CD4-positive, CD25-positive, alpha-beta regulatory T cell (primary cell): Measurements from ENCODE around the gene CBLB. TPM values are rescaled to one million over a fixed set of nuclear protein-coding genes. Genes with fewer than 3 reads are reported as not detected.

Source experiments
- ATAC-seq, 2 donors: fragments of 150-1000 bp; cut with Tn5 transposase; one replicate each; pipeline ENCODE4 v1.10.0; 2021; ENCODE audit warnings: low read depth in 2 of 2, moderate number of reproducible peaks in 2 of 2, moderate library complexity in 1 of 2
- DNase-seq, 3 donors: peaks; one replicate each; pipeline versions ENCODE4 v3.0.0 to v3.0.0-alpha.2; 2012 to 2022; ENCODE audit warnings: mixed read lengths in 1 of 3
- H3K27ac ChIP-seq: one replicate; pipeline ENCODE4 v1.7.0; 2013; ENCODE audit warnings: mild to moderate bottlenecking, low read length; ENCODE audit not compliant: insufficient read depth, poor library complexity, severe bottlenecking
- H3K27me3 ChIP-seq: one replicate; pipeline ENCODE4 v1.7.0; 2013; ENCODE audit warnings: low read length; ENCODE audit not compliant: control insufficient read depth, insufficient read depth
- H3K36me3 ChIP-seq: one replicate; pipeline ENCODE4 v1.7.0; 2013; ENCODE audit warnings: mild to moderate bottlenecking, low read length, moderate library complexity; ENCODE audit not compliant: control insufficient read depth, insufficient read depth
- H3K4me1 ChIP-seq: 2 replicates; pipeline ENCODE4 v1.7.0; 2013; ENCODE audit warnings: mild to moderate bottlenecking, low read length; ENCODE audit not compliant: insufficient read depth, control insufficient read depth, poor library complexity, severe bottlenecking
- H3K4me3 ChIP-seq: one replicate; pipeline ENCODE4 v1.7.0; 2013; ENCODE audit warnings: low read depth, mild to moderate bottlenecking, low read length, moderate library complexity
- H3K9me3 ChIP-seq, 2 experiments: 1 replicate in 1 of 2; 2 replicates in 1 of 2; pipeline ENCODE4 v1.7.0; 2013; ENCODE audit warnings: low read length in 2 of 2, mild to moderate bottlenecking in 1 of 2, moderate library complexity in 1 of 2; ENCODE audit not compliant: control insufficient read depth in 2 of 2
- H3K27ac Mint-ChIP-seq, 3 donors: one replicate each; pipeline ENCODE4 v1.8.0; 2020 to 2022; ENCODE audit warnings: mild to moderate bottlenecking in 3 of 3, mixed read lengths in 3 of 3, moderate library complexity in 2 of 3
- H3K27me3 Mint-ChIP-seq: one replicate; pipeline ENCODE4 v1.8.0; 2022; ENCODE audit warnings: mild to moderate bottlenecking, mixed read lengths
- H3K36me3 Mint-ChIP-seq: one replicate; pipeline ENCODE4 v1.8.0; 2020; ENCODE audit warnings: mixed read lengths
- H3K4me1 Mint-ChIP-seq, 4 donors: one replicate each; pipeline ENCODE4 v1.8.0; 2020 to 2022; ENCODE audit warnings: mixed read lengths in 4 of 4, mild to moderate bottlenecking in 1 of 4
- H3K4me3 Mint-ChIP-seq, 4 donors: one replicate each; pipeline ENCODE4 v1.8.0; 2020 to 2022; ENCODE audit warnings: mild to moderate bottlenecking in 4 of 4, mixed read lengths in 4 of 4, moderate library complexity in 3 of 4
- H3K9me3 Mint-ChIP-seq, 7 donors: one replicate each; pipeline ENCODE4 v1.8.0; 2020 to 2022; ENCODE audit warnings: mixed read lengths in 7 of 7, mild to moderate bottlenecking in 3 of 7, moderate library complexity in 2 of 7
- polyA plus RNA-seq, 4 donors: library from polyadenylated mRNA; unstranded; fragments of 300-500 nt; fragmentation: Illumina TruSeq; gene quantifications; one replicate each; pipeline ENCODE4 v1.2.3, GENCODE V29; 2021
- total RNA-seq: library from RNA; stranded (reverse); gene quantifications from one replicate; pipeline ENCODE4 v1.2.3, GENCODE V29; 2022

Gene CBLB
- total and polyA plus RNA-seq, 5 donors from 2014 or later: 23.9 to 83.1 (median 34.8) TPM

- H3K4me3 Mint-ChIP-seq: peak overlapping the region in 2 of 4 donors; percentile 18 to 33
- DNase-seq (no peak), ATAC-seq (no peak)
- peaks cover 26% of the 10 kb centered on the region for H3K4me1 ChIP-seq
- peaks cover 37% of the 10 kb centered on the region for H3K36me3 Mint-ChIP-seq
- peak overlapping the region; percentile 61 for H3K4me3 ChIP-seq
- H3K36me3 ChIP-seq: peaks cover 13% of the 10 kb centered on the region
- no peaks in the 10 kb centered on the region for H3K27me3 ChIP-seq
- H3K9me3 Mint-ChIP-seq: no peaks in the 10 kb centered on the region
- no peak overlapping the region for H3K27ac ChIP-seq
- H3K4me1 Mint-ChIP-seq: peaks cover 52 to 84% (median 67%) of the 10 kb centered on the region in 4 donors
- no peaks in the 10 kb centered on the region for H3K9me3 ChIP-seq
- H3K27me3 Mint-ChIP-seq: no peaks in the 10 kb centered on the region
- peak overlapping the region in 2 of 3 donors; percentile 72 to 76 for H3K27ac Mint-ChIP-seq
Observed at GRCh38 chr3:105835606-105836005, 33.2 kb downstream of the CBLB start.

GRCh38 chr3:105834768-105835167 lies 34.0 kb downstream of the CBLB start:
- Mint-ChIP-seq H3K36me3 (peaks cover 29% of the 10 kb centered on the region), H3K9me3 (no peaks in the 10 kb centered on the region), H3K27ac (peak overlapping the region in 1 of 3 donors; percentile 27), H3K4me3 (no peak overlapping the region), H3K4me1 (peaks cover 50 to 82% (median 69%) of the 10 kb centered on the region in 4 donors), H3K27me3 (no peaks in the 10 kb centered on the region)
- Histone ChIP-seq H3K4me3 (no peak overlapping the region), H3K27me3 (no peaks in the 10 kb centered on the region), H3K36me3 (peaks cover 11% of the 10 kb centered on the region), H3K9me3 (no peaks in the 10 kb centered on the region), H3K4me1 (peaks cover 33% of the 10 kb centered on the region), H3K27ac (no peak overlapping the region)
- no peak for ATAC-seq
- no peak for DNase-seq

GRCh38 chr3:105832644-105833043 lies 36.2 kb downstream of the CBLB start:
- Histone ChIP-seq H3K36me3 (no peaks in the 10 kb centered on the region), H3K9me3 (no peaks in the 10 kb centered on the region), H3K27me3 (no peaks in the 10 kb centered on the region), H3K4me3 (peak overlapping the region; percentile 21), H3K4me1 (peaks cover 51% of the 10 kb centered on the region), H3K27ac (no peak overlapping the region)
- H3K27me3 Mint-ChIP-seq: no peaks in the 10 kb centered on the region
- peak overlapping the region; percentile 1 to 27 (median 10) for H3K4me3 Mint-ChIP-seq
- peaks cover 44 to 81% (median 73%) of the 10 kb centered on the region in 4 donors for H3K4me1 Mint-ChIP-seq
- DNase-seq (no peak), ATAC-seq (no peak)
- peak overlapping the region; percentile 19 to 81 (median 66) for H3K27ac Mint-ChIP-seq
- H3K36me3 Mint-ChIP-seq: peaks cover 21% of the 10 kb centered on the region
- no peaks in the 10 kb centered on the region for H3K9me3 Mint-ChIP-seq

- ATAC-seq (no peak), DNase-seq (no peak)
- Mint-ChIP-seq H3K27me3 (no peaks in the 10 kb centered on the region), H3K4me1 (peaks cover 36 to 81% (median 70%) of the 10 kb centered on the region in 4 donors), H3K36me3 (peaks cover 26% of the 10 kb centered on the region), H3K27ac (peak overlapping the region; percentile 71 to 93 (median 71)), H3K9me3 (peaks cover 0 to 2% (median 0%) of the 10 kb centered on the region in 7 donors), H3K4me3 (peak overlapping the region in 3 of 4 donors; percentile 7 to 53 (median 39))
- no peaks in the 10 kb centered on the region for H3K27me3 ChIP-seq
- no peaks in the 10 kb centered on the region for H3K9me3 ChIP-seq
- H3K4me3 ChIP-seq: no peak overlapping the region
- peaks cover 42% of the 10 kb centered on the region for H3K4me1 ChIP-seq
- H3K27ac ChIP-seq: no peak overlapping the region
- H3K36me3 ChIP-seq: no peaks in the 10 kb centered on the region
Observed at GRCh38 chr3:105830836-105831235, 38.0 kb downstream of the CBLB start.

- H3K36me3 Mint-ChIP-seq: peaks cover 28% of the 10 kb centered on the region
- peak overlapping the region in 3 of 4 donors; percentile 12 to 33 (median 28) for H3K4me3 Mint-ChIP-seq
- no peaks in the 10 kb centered on the region for H3K36me3 ChIP-seq
- no peaks in the 10 kb centered on the region for H3K9me3 ChIP-seq
- ATAC-seq (peak; percentile 69 to 75), DNase-seq (peak in 2 of 3 donors; percentile 43 to 47)
- no peaks in the 10 kb centered on the region for H3K27me3 ChIP-seq
- no peak overlapping the region for H3K4me3 ChIP-seq
- peaks cover 37% of the 10 kb centered on the region for H3K4me1 ChIP-seq
- peak overlapping the region; percentile 6 to 71 (median 67) for H3K27ac Mint-ChIP-seq
- H3K4me1 Mint-ChIP-seq: peaks cover 34 to 75% (median 66%) of the 10 kb centered on the region in 4 donors
- peak overlapping the region; percentile 20 for H3K27ac ChIP-seq
- H3K27me3 Mint-ChIP-seq: no peaks in the 10 kb centered on the region
- H3K9me3 Mint-ChIP-seq: peaks cover 0 to 2% (median 0%) of the 10 kb centered on the region in 7 donors
Observed at GRCh38 chr3:105829871-105830622, 38.8 kb downstream of the CBLB start.

GRCh38 chr3:105829229-105829628 lies 39.6 kb downstream of the CBLB start:
- ATAC-seq (no peak), DNase-seq (no peak)
- Histone ChIP-seq H3K4me1 (peaks cover 37% of the 10 kb centered on the region), H3K27me3 (no peaks in the 10 kb centered on the region), H3K4me3 (no peak overlapping the region), H3K27ac (no peak overlapping the region), H3K36me3 (no peaks in the 10 kb centered on the region), H3K9me3 (no peaks in the 10 kb centered on the region)
- H3K36me3 Mint-ChIP-seq: peaks cover 34% of the 10 kb centered on the region
- H3K27me3 Mint-ChIP-seq: no peaks in the 10 kb centered on the region
- peak overlapping the region; percentile 27 to 74 (median 68) for H3K27ac Mint-ChIP-seq
- H3K4me3 Mint-ChIP-seq: peak overlapping the region in 1 of 4 donors; percentile 27
- H3K4me1 Mint-ChIP-seq: peaks cover 29 to 73% (median 66%) of the 10 kb centered on the region in 4 donors
- peaks cover 0 to 2% (median 0%) of the 10 kb centered on the region in 7 donors for H3K9me3 Mint-ChIP-seq

- no peaks in the 10 kb centered on the region for H3K27me3 ChIP-seq
- no peak overlapping the region for H3K27ac ChIP-seq
- DNase-seq (no peak), ATAC-seq (no peak)
- Mint-ChIP-seq H3K9me3 (peaks cover 0 to 2% (median 0%) of the 10 kb centered on the region in 7 donors), H3K4me1 (peaks cover 34 to 75% (median 68%) of the 10 kb centered on the region in 4 donors), H3K27ac (peak overlapping the region in 2 of 3 donors; percentile 68 to 74), H3K36me3 (peaks cover 37% of the 10 kb centered on the region), H3K4me3 (no peak overlapping the region), H3K27me3 (no peaks in the 10 kb centered on the region)
- H3K4me1 ChIP-seq: peaks cover 37% of the 10 kb centered on the region
- H3K9me3 ChIP-seq: no peaks in the 10 kb centered on the region
- H3K36me3 ChIP-seq: no peaks in the 10 kb centered on the region
- H3K4me3 ChIP-seq: no peak overlapping the region
Observed at GRCh38 chr3:105828703-105829102, 40.1 kb downstream of the CBLB start.
